Measurements from ENCODE around the gene KLF16.

KLF16 gene

DNA sequence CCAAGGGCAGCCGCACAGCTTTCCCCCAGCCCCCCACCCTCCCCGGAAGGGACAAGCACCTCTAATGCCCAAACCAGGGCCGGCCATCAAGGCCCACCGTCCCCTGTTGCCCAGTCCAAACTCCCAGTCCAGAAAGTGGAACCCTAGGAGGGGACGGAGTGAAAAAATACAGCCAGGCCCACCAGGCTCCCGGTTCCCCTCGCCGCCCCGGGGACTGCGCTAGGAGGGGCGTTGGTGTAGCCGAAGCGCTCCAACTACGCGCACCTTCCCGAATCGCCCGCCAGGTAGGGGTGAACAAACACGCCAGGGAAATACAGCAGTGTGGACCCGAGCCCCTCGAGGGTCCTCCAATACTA, 1.3 kb downstream of the KLF16 start:
- TF ChIP-seq, protein P1, sequence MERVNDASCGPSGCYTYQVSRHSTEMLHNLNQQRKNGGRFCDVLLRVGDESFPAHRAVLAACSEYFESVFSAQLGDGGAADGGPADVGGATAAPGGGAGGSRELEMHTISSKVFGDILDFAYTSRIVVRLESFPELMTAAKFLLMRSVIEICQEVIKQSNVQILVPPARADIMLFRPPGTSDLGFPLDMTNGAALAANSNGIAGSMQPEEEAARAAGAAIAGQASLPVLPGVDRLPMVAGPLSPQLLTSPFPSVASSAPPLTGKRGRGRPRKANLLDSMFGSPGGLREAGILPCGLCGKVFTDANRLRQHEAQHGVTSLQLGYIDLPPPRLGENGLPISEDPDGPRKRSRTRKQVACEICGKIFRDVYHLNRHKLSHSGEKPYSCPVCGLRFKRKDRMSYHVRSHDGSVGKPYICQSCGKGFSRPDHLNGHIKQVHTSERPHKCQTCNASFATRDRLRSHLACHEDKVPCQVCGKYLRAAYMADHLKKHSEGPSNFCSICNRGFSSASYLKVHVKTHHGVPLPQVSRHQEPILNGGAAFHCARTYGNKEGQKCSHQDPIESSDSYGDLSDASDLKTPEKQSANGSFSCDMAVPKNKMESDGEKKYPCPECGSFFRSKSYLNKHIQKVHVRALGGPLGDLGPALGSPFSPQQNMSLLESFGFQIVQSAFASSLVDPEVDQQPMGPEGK (CRISPR knock-in tag; IDR thresholded peaks at IDR 0.05; ENCODE audit: borderline replicate concordance), result no peak
- TF ChIP-seq OSR1 (CRISPR knock-in tag; IDR thresholded peaks at IDR 0.05) (no peak), ZNF565 (CRISPR knock-in tag; conservative IDR thresholded peaks at IDR 0.05; ENCODE audit: low read depth) (no peak), TOX (CRISPR knock-in tag; IDR thresholded peaks at IDR 0.05; ENCODE audit: borderline replicate concordance) (no peak), ARNTL (CRISPR knock-in tag; IDR thresholded peaks at IDR 0.05; ENCODE audit: borderline replicate concordance, low read depth) (no peak), ZNF8 (CRISPR knock-in tag; IDR thresholded peaks at IDR 0.05) (no peak), ZC3H10 (CRISPR knock-in tag; IDR thresholded peaks at IDR 0.05) (no peak), ESRRG (CRISPR knock-in tag; IDR thresholded peaks at IDR 0.05) (no peak), BACH2 (CRISPR knock-in tag; IDR thresholded peaks at IDR 0.05; ENCODE audit: borderline replicate concordance) (no peak), TCF4 (CRISPR knock-in tag; IDR thresholded peaks at IDR 0.05; ENCODE audit: borderline replicate concordance) (no peak), SNAI2 (CRISPR knock-in tag; IDR thresholded peaks at IDR 0.05) (no peak), CSDC2 (CRISPR knock-in tag; IDR thresholded peaks at IDR 0.05) (no peak)
- TF ChIP-seq, protein P2, sequence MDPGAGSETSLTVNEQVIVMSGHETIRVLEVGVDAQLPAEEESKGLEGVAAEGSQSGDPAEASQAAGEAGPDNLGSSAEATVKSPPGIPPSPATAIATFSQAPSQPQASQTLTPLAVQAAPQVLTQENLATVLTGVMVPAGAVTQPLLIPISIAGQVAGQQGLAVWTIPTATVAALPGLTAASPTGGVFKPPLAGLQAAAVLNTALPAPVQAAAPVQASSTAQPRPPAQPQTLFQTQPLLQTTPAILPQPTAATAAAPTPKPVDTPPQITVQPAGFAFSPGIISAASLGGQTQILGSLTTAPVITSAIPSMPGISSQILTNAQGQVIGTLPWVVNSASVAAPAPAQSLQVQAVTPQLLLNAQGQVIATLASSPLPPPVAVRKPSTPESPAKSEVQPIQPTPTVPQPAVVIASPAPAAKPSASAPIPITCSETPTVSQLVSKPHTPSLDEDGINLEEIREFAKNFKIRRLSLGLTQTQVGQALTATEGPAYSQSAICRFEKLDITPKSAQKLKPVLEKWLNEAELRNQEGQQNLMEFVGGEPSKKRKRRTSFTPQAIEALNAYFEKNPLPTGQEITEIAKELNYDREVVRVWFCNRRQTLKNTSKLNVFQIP (CRISPR knock-in tag; IDR thresholded peaks at IDR 0.05; ENCODE audit: borderline replicate concordance, low read depth), result no peak
- TF ChIP-seq, protein P3, sequence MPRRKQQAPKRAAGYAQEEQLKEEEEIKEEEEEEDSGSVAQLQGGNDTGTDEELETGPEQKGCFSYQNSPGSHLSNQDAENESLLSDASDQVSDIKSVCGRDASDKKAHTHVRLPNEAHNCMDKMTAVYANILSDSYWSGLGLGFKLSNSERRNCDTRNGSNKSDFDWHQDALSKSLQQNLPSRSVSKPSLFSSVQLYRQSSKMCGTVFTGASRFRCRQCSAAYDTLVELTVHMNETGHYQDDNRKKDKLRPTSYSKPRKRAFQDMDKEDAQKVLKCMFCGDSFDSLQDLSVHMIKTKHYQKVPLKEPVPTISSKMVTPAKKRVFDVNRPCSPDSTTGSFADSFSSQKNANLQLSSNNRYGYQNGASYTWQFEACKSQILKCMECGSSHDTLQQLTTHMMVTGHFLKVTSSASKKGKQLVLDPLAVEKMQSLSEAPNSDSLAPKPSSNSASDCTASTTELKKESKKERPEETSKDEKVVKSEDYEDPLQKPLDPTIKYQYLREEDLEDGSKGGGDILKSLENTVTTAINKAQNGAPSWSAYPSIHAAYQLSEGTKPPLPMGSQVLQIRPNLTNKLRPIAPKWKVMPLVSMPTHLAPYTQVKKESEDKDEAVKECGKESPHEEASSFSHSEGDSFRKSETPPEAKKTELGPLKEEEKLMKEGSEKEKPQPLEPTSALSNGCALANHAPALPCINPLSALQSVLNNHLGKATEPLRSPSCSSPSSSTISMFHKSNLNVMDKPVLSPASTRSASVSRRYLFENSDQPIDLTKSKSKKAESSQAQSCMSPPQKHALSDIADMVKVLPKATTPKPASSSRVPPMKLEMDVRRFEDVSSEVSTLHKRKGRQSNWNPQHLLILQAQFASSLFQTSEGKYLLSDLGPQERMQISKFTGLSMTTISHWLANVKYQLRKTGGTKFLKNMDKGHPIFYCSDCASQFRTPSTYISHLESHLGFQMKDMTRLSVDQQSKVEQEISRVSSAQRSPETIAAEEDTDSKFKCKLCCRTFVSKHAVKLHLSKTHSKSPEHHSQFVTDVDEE (CRISPR knock-in tag; IDR thresholded peaks at IDR 0.05), result no peak
- TF ChIP-seq, protein P4, sequence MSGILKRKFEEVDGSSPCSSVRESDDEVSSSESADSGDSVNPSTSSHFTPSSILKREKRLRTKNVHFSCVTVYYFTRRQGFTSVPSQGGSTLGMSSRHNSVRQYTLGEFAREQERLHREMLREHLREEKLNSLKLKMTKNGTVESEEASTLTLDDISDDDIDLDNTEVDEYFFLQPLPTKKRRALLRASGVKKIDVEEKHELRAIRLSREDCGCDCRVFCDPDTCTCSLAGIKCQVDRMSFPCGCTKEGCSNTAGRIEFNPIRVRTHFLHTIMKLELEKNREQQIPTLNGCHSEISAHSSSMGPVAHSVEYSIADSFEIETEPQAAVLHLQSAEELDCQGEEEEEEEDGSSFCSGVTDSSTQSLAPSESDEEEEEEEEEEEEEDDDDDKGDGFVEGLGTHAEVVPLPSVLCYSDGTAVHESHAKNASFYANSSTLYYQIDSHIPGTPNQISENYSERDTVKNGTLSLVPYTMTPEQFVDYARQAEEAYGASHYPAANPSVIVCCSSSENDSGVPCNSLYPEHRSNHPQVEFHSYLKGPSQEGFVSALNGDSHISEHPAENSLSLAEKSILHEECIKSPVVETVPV (CRISPR knock-in tag; IDR thresholded peaks at IDR 0.05), result no peak
- ATAC-seq, result no peak

DNA sequence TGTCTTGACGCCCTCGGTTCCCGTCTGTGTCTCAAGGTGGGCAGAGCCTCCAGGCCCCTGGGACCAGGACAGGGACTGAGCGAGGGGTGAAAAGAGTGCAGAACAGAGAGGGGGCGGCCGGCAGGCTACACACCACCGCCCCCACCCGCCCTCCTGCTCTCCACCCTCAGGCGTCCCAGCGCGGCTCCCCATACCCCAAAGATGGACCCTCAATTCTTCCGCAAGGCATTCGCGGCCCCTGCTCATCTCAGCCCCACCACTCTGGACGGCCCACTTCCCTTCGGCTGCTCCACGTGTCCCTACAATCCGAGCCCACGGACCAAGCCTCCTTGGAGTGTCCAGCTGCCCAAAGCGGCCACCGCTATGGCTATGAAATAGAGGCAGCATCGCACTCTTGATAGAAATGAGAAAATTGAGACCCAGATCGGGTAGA, 1.8 kb downstream of the KLF16 start:
- no peak for ATAC-seq
- TF ChIP-seq CSDC2 (CRISPR knock-in tag; IDR thresholded peaks at IDR 0.05) (no peak), ZNF70 (CRISPR knock-in tag; IDR thresholded peaks at IDR 0.05) (no peak), ZFP3 (CRISPR knock-in tag; IDR thresholded peaks at IDR 0.05) (no peak), ARNTL (CRISPR knock-in tag; IDR thresholded peaks at IDR 0.05; ENCODE audit: borderline replicate concordance, low read depth) (no peak), ESRRG (CRISPR knock-in tag; IDR thresholded peaks at IDR 0.05) (no peak), OSR1 (CRISPR knock-in tag; IDR thresholded peaks at IDR 0.05) (no peak), TOX (CRISPR knock-in tag; IDR thresholded peaks at IDR 0.05; ENCODE audit: borderline replicate concordance) (no peak), SNAI2 (CRISPR knock-in tag; IDR thresholded peaks at IDR 0.05) (no peak), ZFP30 (CRISPR knock-in tag; IDR thresholded peaks at IDR 0.05) (no peak), ZNF8 (CRISPR knock-in tag; IDR thresholded peaks at IDR 0.05) (no peak), GLIS3 (CRISPR knock-in tag; IDR thresholded peaks at IDR 0.05) (no peak)
- TF ChIP-seq, protein P3 (CRISPR knock-in tag; IDR thresholded peaks at IDR 0.05), result no peak
